K562 (cell line): Measurements from ENCODE around the gene POU1F1. TPM values are rescaled to one million over a fixed set of nuclear protein-coding genes. Genes with fewer than 3 reads are reported as not detected.

Experiments used
- ARHGAP35 ChIP-seq: fragments of 450-650 bp; IDR thresholded peaks from 2 replicates; pipeline ENCODE4 v1.6.1; 2018; ENCODE audit not compliant: partially characterized antibody
- BCOR ChIP-seq: fragments of 450-650 bp; IDR thresholded peaks from 2 replicates; pipeline ENCODE4 v1.6.1; 2016
- CC2D1A ChIP-seq: fragments of 450-650 bp; IDR thresholded peaks from 2 replicates; pipeline ENCODE4 v1.6.1; 2017; ENCODE audit warnings: mild to moderate bottlenecking
- CREBBP ChIP-seq: IDR thresholded peaks from one replicate; pipeline ENCODE4 v1.6.1; 2012; ENCODE audit warnings: low read depth, mild to moderate bottlenecking, control low read depth, inconsistent platforms, low read length
- ELF1 ChIP-seq: fragments of 200-800 bp; sonication (Bioruptor generic); IDR thresholded peaks from 2 replicates; pipeline ENCODE4 v1.6.1; 2016; ENCODE audit warnings: missing genetic modification characterization, missing compliant biosample characterization
- EZH2 ChIP-seq: IDR thresholded peaks from 2 replicates; pipeline ENCODE4 v1.6.1; 2012; ENCODE audit warnings: low read depth, mild to moderate bottlenecking, inconsistent platforms, low read length, borderline replicate concordance
- FIP1L1 ChIP-seq: fragments of 200-400 bp; formaldehyde crosslinking; IDR thresholded peaks from 2 replicates; pipeline ENCODE4 v1.6.1; 2018; ENCODE audit warnings: mild to moderate bottlenecking, low read depth, low read length; ENCODE audit not compliant: poor library complexity, severe bottlenecking
- JUNB ChIP-seq: fragments of 450-650 bp; formaldehyde crosslinking; conservative IDR thresholded peaks from 2 replicates; pipeline ENCODE4 v1.4.0; 2020; ENCODE audit warnings: mild to moderate bottlenecking
- JUND ChIP-seq, 2 experiments: IDR thresholded peaks; 2 replicates in 1 of 2; 3 replicates in 1 of 2; pipeline ENCODE4 v1.6.1; 2011; ENCODE audit warnings: borderline replicate concordance in 2 of 2, low read depth in 2 of 2, low read length in 2 of 2, improper control_type of control experiment in 1 of 2, missing biosample characterization in 1 of 2, missing genetic modification characterization in 1 of 2, missing genetic modification reagents in 1 of 2
- MYC ChIP-seq, 2 experiments: fragments of 250-450 bp in 1 of 2; sonication (Bioruptor Pico) in 1 of 2; IDR thresholded peaks; 2 replicates each; pipeline versions ENCODE4 v1.5.1 to v1.6.1; 2012 to 2021; ENCODE audit warnings: low read depth in 2 of 2, borderline replicate concordance in 1 of 2, improper control_type of control experiment in 1 of 2, low read length in 1 of 2, mild to moderate bottlenecking in 1 of 2, moderate library complexity in 1 of 2
- PCBP1 ChIP-seq: fragments of 200-400 bp; formaldehyde crosslinking; IDR thresholded peaks from 2 replicates; pipeline ENCODE4 v1.6.1; 2018; ENCODE audit warnings: mild to moderate bottlenecking, low read depth, low read length; ENCODE audit not compliant: poor library complexity, severe bottlenecking
- PML ChIP-seq: IDR thresholded peaks from 2 replicates; pipeline ENCODE4 v1.6.1; 2012; ENCODE audit warnings: low read length, inconsistent platforms
- STAT6 ChIP-seq: sonication (generic); formaldehyde crosslinking; IDR thresholded peaks from 2 replicates; pipeline ENCODE4 v1.8.1; 2023; ENCODE audit warnings: mild to moderate bottlenecking, missing genetic modification reagents
- THAP12 ChIP-seq: fragments of 250-450 bp; sonication (Bioruptor Pico); IDR thresholded peaks from 2 replicates; pipeline ENCODE4 v1.9.0; 2021; ENCODE audit warnings: mild to moderate bottlenecking, inconsistent platforms
- TRIM24 ChIP-seq, 2 experiments: fragments of 450-650 bp; IDR thresholded peaks; 2 replicates each; pipeline ENCODE4 v1.6.1; 2016
- ZBTB12 ChIP-seq: fragments of 250-450 bp; sonication (Bioruptor Pico); IDR thresholded peaks from 2 replicates; pipeline ENCODE4 v1.4.0; 2020
- ZNF184 ChIP-seq: sonication (generic); formaldehyde crosslinking; IDR thresholded peaks from 2 replicates; pipeline ENCODE4 v1.5.0; 2020; ENCODE audit warnings: missing genetic modification reagents
- ZNF263 ChIP-seq: sonication (generic); formaldehyde crosslinking; IDR thresholded peaks from 2 replicates; pipeline ENCODE4 v1.8.0; 2022; ENCODE audit warnings: mild to moderate bottlenecking, missing genetic modification reagents, borderline replicate concordance
- ZNF77 ChIP-seq: fragments of 250-450 bp; sonication (Bioruptor Pico); IDR thresholded peaks from 2 replicates; pipeline ENCODE4 v1.5.0; 2020
- polyA plus RNA-seq, 8 experiments: library from polyadenylated mRNA; depleted of rRNA in 4 of 8; stranded (reverse) in 5 of 8; unstranded in 3 of 8; fragments of >200 nt; fragmentation: Nextera tagmentation in 2 of 8; fragmentation: Illumina TruSeq in 1 of 8; extraction: Ambion mirVana in 2 of 8; extraction: Trizol in 1 of 8; gene quantifications; 2 replicates each; pipeline versions ENCODE4 v1.2.1 to v1.2.3, GENCODE V29; 2011 to 2014; ENCODE audit warnings: inconsistent platforms in 1 of 8, missing spikeins in 1 of 8
- total RNA-seq, 7 experiments: library from RNA; depleted of rRNA in 6 of 7; stranded (reverse); fragments of >200 nt in 6 of 7; fragmentation: Illumina TruSeq in 2 of 7; extraction: Trizol in 2 of 7; gene quantifications; 2 replicates each; pipeline versions ENCODE4 v1.2.1 to v1.2.3, GENCODE V29; 2011 to 2021; ENCODE audit warnings: low replicate concordance in 1 of 7
- TF ChIP-seq, protein P1 (sequence below): fragments of 250-450 bp; sonication (Bioruptor Pico); IDR thresholded peaks from 2 replicates; pipeline ENCODE4 v1.8.0; 2021; ENCODE audit warnings: moderate library complexity, mild to moderate bottlenecking, inconsistent platforms

Gene POU1F1
- total and polyA plus RNA-seq, 9 of the 15 experiments (the other 6 are each of a cell fraction or from before 2014, with no cell fraction given) = not detected

DNA sequence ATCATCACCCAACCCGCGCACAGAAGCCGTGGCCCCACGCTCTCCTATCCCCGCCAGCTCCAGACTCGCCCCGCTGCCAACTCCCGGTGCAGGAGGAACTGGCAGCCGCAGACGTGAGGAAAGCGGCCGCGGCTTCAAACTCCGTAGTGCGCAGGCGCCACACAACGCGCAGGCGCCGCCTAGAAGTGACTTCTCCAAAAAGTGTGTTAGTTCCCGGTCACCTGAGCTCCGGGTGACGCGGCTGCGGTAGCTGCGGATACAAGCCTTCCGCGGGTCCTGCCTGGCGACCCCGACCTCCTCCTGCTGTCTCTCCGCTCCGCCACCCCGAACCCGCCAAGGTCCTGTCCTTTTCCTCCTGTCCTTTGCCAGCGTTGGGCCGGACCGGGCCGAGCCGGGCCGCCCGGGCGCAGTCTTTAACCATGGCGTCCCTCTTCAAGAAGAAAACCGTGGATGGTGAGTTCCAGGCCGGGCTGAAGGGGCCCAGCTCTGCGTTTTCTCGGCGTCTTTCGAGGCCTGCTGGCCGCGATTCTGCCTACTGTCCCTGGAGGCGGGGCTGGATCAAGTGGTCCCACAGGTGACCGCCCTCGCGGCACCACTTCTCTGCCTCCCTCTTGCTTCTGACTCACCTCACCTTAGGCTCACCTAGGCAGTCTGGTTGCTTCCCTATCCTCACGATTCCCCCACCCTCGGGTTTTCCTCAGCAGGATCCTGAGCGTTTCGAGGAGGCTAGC, 49.1 kb downstream of the POU1F1 start, which contains the start of gene CHMP2B (continued):
- TF ChIP-seq CC2D1A = no peak
- TF ChIP-seq ZNF184 (CRISPR knock-in tag) = no peak
- TF ChIP-seq, protein P1, sequence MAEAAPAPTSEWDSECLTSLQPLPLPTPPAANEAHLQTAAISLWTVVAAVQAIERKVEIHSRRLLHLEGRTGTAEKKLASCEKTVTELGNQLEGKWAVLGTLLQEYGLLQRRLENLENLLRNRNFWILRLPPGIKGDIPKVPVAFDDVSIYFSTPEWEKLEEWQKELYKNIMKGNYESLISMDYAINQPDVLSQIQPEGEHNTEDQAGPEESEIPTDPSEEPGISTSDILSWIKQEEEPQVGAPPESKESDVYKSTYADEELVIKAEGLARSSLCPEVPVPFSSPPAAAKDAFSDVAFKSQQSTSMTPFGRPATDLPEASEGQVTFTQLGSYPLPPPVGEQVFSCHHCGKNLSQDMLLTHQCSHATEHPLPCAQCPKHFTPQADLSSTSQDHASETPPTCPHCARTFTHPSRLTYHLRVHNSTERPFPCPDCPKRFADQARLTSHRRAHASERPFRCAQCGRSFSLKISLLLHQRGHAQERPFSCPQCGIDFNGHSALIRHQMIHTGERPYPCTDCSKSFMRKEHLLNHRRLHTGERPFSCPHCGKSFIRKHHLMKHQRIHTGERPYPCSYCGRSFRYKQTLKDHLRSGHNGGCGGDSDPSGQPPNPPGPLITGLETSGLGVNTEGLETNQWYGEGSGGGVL = no peak
- TF ChIP-seq PML = no peak; the same call in 1 of the 2 replicates
- no peak for TF ChIP-seq PCBP1
- no peak for TF ChIP-seq BCOR
- TF ChIP-seq CREBBP = no peak
- TF ChIP-seq ZNF263 (CRISPR knock-in tag) = no peak
- TF ChIP-seq ZNF77 (CRISPR knock-in tag) = no peak
- TF ChIP-seq TRIM24 (IDR thresholded peaks at IDR 0.05) = no peak
- TF ChIP-seq ZBTB12 (CRISPR knock-in tag) = no peak
- no peak for TF ChIP-seq ELF1 (tag)
- TF ChIP-seq THAP12 (CRISPR knock-in tag) = no peak
- no peak for TF ChIP-seq JUNB (CRISPR knock-in tag)
- no peak for TF ChIP-seq EZH2
- no peak for TF ChIP-seq FIP1L1
- TF ChIP-seq ARHGAP35 = no peak
- no peak for TF ChIP-seq STAT6
- no peak for TF ChIP-seq JUND (IDR thresholded peaks at IDR 0.05; ENCODE audit: borderline replicate concordance, low read depth, low read length)
- TF ChIP-seq JUND (tag; IDR thresholded peaks at IDR 0.05; ENCODE audit: borderline replicate concordance, low read depth, low read length) = no peak
- no peak for TF ChIP-seq MYC (IDR thresholded peaks at IDR 0.05; ENCODE audit: low read depth, low read length)
- TF ChIP-seq MYC (CRISPR knock-in tag; IDR thresholded peaks at IDR 0.05; ENCODE audit: borderline replicate concordance, low read depth) = no peak
